Measurements from ENCODE around the gene USP43. TPM values are rescaled to one million over a fixed set of nuclear protein-coding genes. Genes with fewer than 3 reads are reported as not detected.

The USP43 gene
- total and polyA plus RNA-seq, 2 donors (not counting 1 experiment from before 2014, with no cell fraction given), result under 0.01 to 0.08 TPM

- H3K36me3 ChIP-seq (ENCODE audit: control insufficient read depth, insufficient read depth, low read length), result no peaks in the 10 kb centered on the region
- TF ChIP-seq, protein P1, sequence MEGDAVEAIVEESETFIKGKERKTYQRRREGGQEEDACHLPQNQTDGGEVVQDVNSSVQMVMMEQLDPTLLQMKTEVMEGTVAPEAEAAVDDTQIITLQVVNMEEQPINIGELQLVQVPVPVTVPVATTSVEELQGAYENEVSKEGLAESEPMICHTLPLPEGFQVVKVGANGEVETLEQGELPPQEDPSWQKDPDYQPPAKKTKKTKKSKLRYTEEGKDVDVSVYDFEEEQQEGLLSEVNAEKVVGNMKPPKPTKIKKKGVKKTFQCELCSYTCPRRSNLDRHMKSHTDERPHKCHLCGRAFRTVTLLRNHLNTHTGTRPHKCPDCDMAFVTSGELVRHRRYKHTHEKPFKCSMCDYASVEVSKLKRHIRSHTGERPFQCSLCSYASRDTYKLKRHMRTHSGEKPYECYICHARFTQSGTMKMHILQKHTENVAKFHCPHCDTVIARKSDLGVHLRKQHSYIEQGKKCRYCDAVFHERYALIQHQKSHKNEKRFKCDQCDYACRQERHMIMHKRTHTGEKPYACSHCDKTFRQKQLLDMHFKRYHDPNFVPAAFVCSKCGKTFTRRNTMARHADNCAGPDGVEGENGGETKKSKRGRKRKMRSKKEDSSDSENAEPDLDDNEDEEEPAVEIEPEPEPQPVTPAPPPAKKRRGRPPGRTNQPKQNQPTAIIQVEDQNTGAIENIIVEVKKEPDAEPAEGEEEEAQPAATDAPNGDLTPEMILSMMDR (conservative IDR thresholded peaks at IDR 0.05 in 1 of 2, IDR thresholded peaks at IDR 0.05 in 1 of 2; ENCODE audit: low read depth in 1 of 2, low read length in 2 of 2), result no peak
- no peak for TF ChIP-seq EZH2 (IDR thresholded peaks at IDR 0.05; ENCODE audit: low read length, missing control alignments)
- H3K9ac ChIP-seq (ENCODE audit: insufficient read depth, low read length), result no peak overlapping the region
- no peak overlapping the region for H3K4me2 ChIP-seq (ENCODE audit: extremely low read depth, insufficient read depth, low read length)
- H2AFZ ChIP-seq (ENCODE audit: low read length), result no peak overlapping the region
- H3K27ac ChIP-seq (ENCODE audit: insufficient read depth, low read length), result no peak overlapping the region
- H3K27me3 ChIP-seq (ENCODE audit: control insufficient read depth, insufficient read depth, low read length), result no peaks in the 10 kb centered on the region
- H3K9me3 ChIP-seq (ENCODE audit: control insufficient read depth, insufficient read depth, low read depth, low read length), result no peaks in the 10 kb centered on the region
- no peaks in the 10 kb centered on the region for H4K20me1 ChIP-seq (ENCODE audit: control insufficient read depth, extremely low read depth, insufficient read depth, low read length)
- DNase-seq (ENCODE audit: low read depth in 2 of 2), result no peak
- no peaks in the 10 kb centered on the region for H3K4me1 ChIP-seq (ENCODE audit: control insufficient read depth, extremely low read depth, insufficient read depth, low read length)
- no peaks in the 10 kb centered on the region for H3K79me2 ChIP-seq (ENCODE audit: control insufficient read depth, insufficient read depth, low read length)
- no peak overlapping the region for H3K4me3 ChIP-seq (replicated peaks in 1 of 4; ENCODE audit: control extremely low read depth in 1 of 4, insufficient read depth in 1 of 4, low read depth in 3 of 4, low read length in 4 of 4)
Measured at GRCh38 chr17:9615486-9615885, 29.8 kb upstream of the USP43 start.

- Histone ChIP-seq H3K4me3 (replicated peaks in 1 of 4; ENCODE audit: control extremely low read depth in 1 of 4, insufficient read depth in 1 of 4, low read depth in 3 of 4, low read length in 4 of 4) (no peak overlapping the region), H4K20me1 (ENCODE audit: control insufficient read depth, extremely low read depth, insufficient read depth, low read length) (no peaks in the 10 kb centered on the region), H2AFZ (ENCODE audit: low read length) (no peak overlapping the region), H3K9ac (ENCODE audit: insufficient read depth, low read length) (no peak overlapping the region), H3K4me1 (ENCODE audit: control insufficient read depth, extremely low read depth, insufficient read depth, low read length) (no peaks in the 10 kb centered on the region), H3K79me2 (ENCODE audit: control insufficient read depth, insufficient read depth, low read length) (no peaks in the 10 kb centered on the region), H3K4me2 (ENCODE audit: extremely low read depth, insufficient read depth, low read length) (no peak overlapping the region), H3K36me3 (ENCODE audit: control insufficient read depth, insufficient read depth, low read length) (no peaks in the 10 kb centered on the region), H3K27me3 (ENCODE audit: control insufficient read depth, insufficient read depth, low read length) (no peaks in the 10 kb centered on the region), H3K27ac (ENCODE audit: insufficient read depth, low read length) (no peak overlapping the region), H3K9me3 (ENCODE audit: control insufficient read depth, insufficient read depth, low read depth, low read length) (no peaks in the 10 kb centered on the region)
- DNase-seq (ENCODE audit: low read depth in 2 of 2), result no peak
- TF ChIP-seq, protein P1 (conservative IDR thresholded peaks at IDR 0.05 in 1 of 2, IDR thresholded peaks at IDR 0.05 in 1 of 2; ENCODE audit: low read depth in 1 of 2, low read length in 2 of 2), result no peak
- no peak for TF ChIP-seq EZH2 (IDR thresholded peaks at IDR 0.05; ENCODE audit: low read length, missing control alignments)
Measured at GRCh38 chr17:9622961-9623360, 22.4 kb upstream of the USP43 start.

- DNase-seq (ENCODE audit: low read depth in 2 of 2), result no peak
- H3K79me2 ChIP-seq (ENCODE audit: control insufficient read depth, insufficient read depth, low read length), result no peaks in the 10 kb centered on the region
Measured at GRCh38 chr17:9628509-9628908, 16.8 kb upstream of the USP43 start.

More at GRCh38 chr17:9628509-9628908, 16.8 kb upstream of the USP43 start:
- H3K27ac ChIP-seq (ENCODE audit: insufficient read depth, low read length), result no peak overlapping the region
- H3K9ac ChIP-seq (ENCODE audit: insufficient read depth, low read length), result no peak overlapping the region
- H3K4me1 ChIP-seq (ENCODE audit: control insufficient read depth, extremely low read depth, insufficient read depth, low read length), result no peaks in the 10 kb centered on the region
- no peak for TF ChIP-seq EZH2 (IDR thresholded peaks at IDR 0.05; ENCODE audit: low read length, missing control alignments)
- TF ChIP-seq, protein P1 (conservative IDR thresholded peaks at IDR 0.05 in 1 of 2, IDR thresholded peaks at IDR 0.05 in 1 of 2; ENCODE audit: low read depth in 1 of 2, low read length in 2 of 2), result no peak
- H3K4me2 ChIP-seq (ENCODE audit: extremely low read depth, insufficient read depth, low read length), result no peak overlapping the region
- H3K4me3 ChIP-seq (replicated peaks in 1 of 4; ENCODE audit: control extremely low read depth in 1 of 4, insufficient read depth in 1 of 4, low read depth in 3 of 4, low read length in 4 of 4), result no peak overlapping the region
- no peaks in the 10 kb centered on the region for H3K36me3 ChIP-seq (ENCODE audit: control insufficient read depth, insufficient read depth, low read length)
- H3K9me3 ChIP-seq (ENCODE audit: control insufficient read depth, insufficient read depth, low read depth, low read length), result no peaks in the 10 kb centered on the region
- no peaks in the 10 kb centered on the region for H4K20me1 ChIP-seq (ENCODE audit: control insufficient read depth, extremely low read depth, insufficient read depth, low read length)
- H3K27me3 ChIP-seq (ENCODE audit: control insufficient read depth, insufficient read depth, low read length), result no peaks in the 10 kb centered on the region
- H2AFZ ChIP-seq (ENCODE audit: low read length), result no peak overlapping the region

All from fibroblast of lung (primary cell).